Stimulated activated CD4-positive, alpha-beta T cell treated with anti-CD3 and anti-CD28 coated beads, Interleukin-4, amount 100 ng/mL, for 4 hours (primary cell): Measurements from ENCODE around the gene BZW1.
A peak's percentile ranks its signal among the peaks of the same experiment; 100 is the strongest.

Experiments
- DNase-seq, 2 experiments: peaks; one replicate each; pipeline ENCODE4 v3.0.0-alpha.2; 2020

Gene BZW1

GRCh38 chr2:200843993-200844948 is 32.6 kb downstream of the BZW1 start:
- no peak for DNase-seq

GRCh38 chr2:200845194-200845593 is 33.5 kb downstream of the BZW1 start:
- DNase-seq = no peak

GRCh38 chr2:200845669-200846325 is 34.1 kb downstream of the BZW1 start:
- no peak for DNase-seq

- DNase-seq = no peak
Measured at GRCh38 chr2:200847269-200847668, 35.6 kb downstream of the BZW1 start.

- DNase-seq = no peak
Measured at GRCh38 chr2:200847939-200848338, 36.2 kb downstream of the BZW1 start.

- no peak for DNase-seq
Measured at GRCh38 chr2:200850512-200851256, 39.0 kb downstream of the BZW1 start.

GRCh38 chr2:200851398-200852248 is 39.9 kb downstream of the BZW1 start:
- no peak for DNase-seq

GRCh38 chr2:200852605-200853004 is 40.9 kb downstream of the BZW1 start:
- DNase-seq = no peak

GRCh38 chr2:200856806-200857205 is 45.1 kb downstream of the BZW1 start:
- DNase-seq = no peak

GRCh38 chr2:200860092-200860795 is 48.5 kb downstream of the BZW1 start:
- DNase-seq = peak; percentile 15 to 19

- no peak for DNase-seq
Measured at GRCh38 chr2:200861617-200862155, 50.0 kb downstream of the BZW1 start.

GRCh38 chr2:200862532-200863000 is 50.9 kb downstream of the BZW1 start:
- DNase-seq = peak; percentile 30 to 71

- no peak for DNase-seq
Measured at GRCh38 chr2:200863782-200864175, 52.1 kb downstream of the BZW1 start.

GRCh38 chr2:200864176-200865034 is 52.7 kb downstream of the BZW1 start, which contains the start of gene CLK1:
Gene CLK1, minus strand, starts transcription at chr2:200864658. Its CDS starts 2,796 bp downstream, at chr2:200861862.
- peak; percentile 97 for DNase-seq

GRCh38 chr2:200869014-200869413 is 57.3 kb downstream of the BZW1 start:
- no peak for DNase-seq

GRCh38 chr2:200871151-200871550 is 59.4 kb downstream of the BZW1 start:
- no peak for DNase-seq

- DNase-seq = no peak
Measured at GRCh38 chr2:200873560-200873959, 61.9 kb downstream of the BZW1 start.
